Gastrocnemius medialis (tissue), 4 donors: ENCODE measurements around the gene PPP1R3D. TPM values are rescaled to one million over a fixed set of nuclear protein-coding genes. Genes with fewer than 3 reads are reported as not detected.

Source experiments
- ATAC-seq, 2 donors: fragments of 150-250 bp; one replicate each; pipeline ENCODE4 v1.9.1; 2016
- DNase-seq, 2 donors: peaks; one replicate each; pipeline ENCODE4 v3.0.0-alpha.2; 2019
- H3K27ac ChIP-seq, 4 donors: fragments of 200-600 bp; sonication (generic); 1 replicate in 1 of 4; 2 replicates in 3 of 4; pipeline ENCODE4 v1.5.1; 2016 to 2018; ENCODE audit warnings: mild to moderate bottlenecking in 2 of 4, moderate library complexity in 1 of 4
- H3K27me3 ChIP-seq, 3 donors: fragments of 200-600 bp; sonication (generic) in 2 of 3; 1 replicate in 1 of 3; 2 replicates in 2 of 3; pipeline versions ENCODE4 v1.5.1 to v1.6.0; 2016 to 2019; ENCODE audit warnings: mild to moderate bottlenecking in 1 of 3, moderate library complexity in 1 of 3
- H3K36me3 ChIP-seq, 2 donors: fragments of 200-600 bp; sonication (generic) in 1 of 2; one replicate each; pipeline ENCODE4 v1.5.1; 2017 to 2018
- H3K4me1 ChIP-seq, 2 donors: fragments of 200-600 bp; sonication (generic) in 1 of 2; one replicate each; pipeline ENCODE4 v1.5.1; 2016 to 2017; ENCODE audit warnings: mild to moderate bottlenecking in 2 of 2
- H3K4me3 ChIP-seq, 4 donors: fragments of 200-600 bp; sonication (generic) in 3 of 4; 1 replicate in 1 of 4; 2 replicates in 3 of 4; pipeline ENCODE4 v1.5.1; 2016 to 2019; ENCODE audit warnings: mild to moderate bottlenecking in 2 of 4
- H3K9me3 ChIP-seq, 3 donors: fragments of 200-600 bp; sonication (generic) in 2 of 3; 1 replicate in 1 of 3; 2 replicates in 2 of 3; pipeline ENCODE4 v1.5.1; 2016 to 2019
- POLR2A ChIP-seq, 2 donors: fragments of 450-650 bp; IDR thresholded peaks; one replicate each; pipeline ENCODE4 v1.6.1; 2017; ENCODE audit warnings: antibody characterized with exemption in 2 of 2, mild to moderate bottlenecking in 2 of 2, moderate library complexity in 2 of 2
- in situ Hi-C, 4 donors: fragments of 200-750 bp; cut with MboI; loops; one replicate each; pipeline versions ENCODE4 v1.15.0 to v1.8.0; 2017; ENCODE audit warnings: low sequenced_read_pairs in 4 of 4
- intact Hi-C: fragments of 100-400 bp; cut with DNase I; formaldehyde crosslinking; loops from one replicate; pipeline ENCODE4 v1.15.1; 2023; ENCODE audit warnings: low total_unique reads
- total RNA-seq, 4 donors: library from RNA; depleted of rRNA; stranded (reverse); fragments of >200 nt; gene quantifications; one replicate each; pipeline versions ENCODE4 v1.1.0 to v1.2.3, GENCODE V29; 2016
- TF ChIP-seq, protein P1 (sequence below), 5 experiments: fragments of 450-650 bp in 3 of 5; fragments of 200-600 bp in 2 of 5; sonication (generic) in 2 of 5; IDR thresholded peaks in 4 of 5; conservative IDR thresholded peaks in 1 of 5; 1 replicate in 4 of 5; 2 replicates in 1 of 5; pipeline ENCODE4 v1.5.1; 2016 to 2019; ENCODE audit warnings: antibody characterized with exemption in 5 of 5, mild to moderate bottlenecking in 3 of 5, moderate library complexity in 3 of 5

The PPP1R3D gene
- total RNA-seq, 4 donors from 2014 or later: 4.1 to 12.0 (median 10.8) TPM

DNA sequence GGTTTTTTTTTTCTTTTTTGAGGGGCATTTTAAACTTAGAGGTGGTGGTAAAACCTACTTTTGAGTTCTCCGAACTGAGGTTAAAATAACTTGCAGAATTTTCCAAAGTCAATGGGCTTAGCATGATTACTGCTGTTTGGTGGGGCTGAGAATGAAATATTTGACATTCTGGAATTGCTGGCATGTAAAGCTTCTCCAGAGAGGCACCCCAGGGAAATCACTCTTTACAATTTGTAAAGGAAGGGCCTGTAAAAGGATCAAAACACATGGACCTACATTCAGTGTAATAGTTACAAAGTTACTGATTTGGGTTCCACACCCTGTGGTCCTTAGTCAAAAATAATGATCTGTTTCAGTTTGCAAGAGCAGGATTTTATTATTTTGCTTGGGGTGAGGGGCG, 5.6 kb upstream of the PPP1R3D start:
- no peak for ATAC-seq
- TF ChIP-seq, protein P1, sequence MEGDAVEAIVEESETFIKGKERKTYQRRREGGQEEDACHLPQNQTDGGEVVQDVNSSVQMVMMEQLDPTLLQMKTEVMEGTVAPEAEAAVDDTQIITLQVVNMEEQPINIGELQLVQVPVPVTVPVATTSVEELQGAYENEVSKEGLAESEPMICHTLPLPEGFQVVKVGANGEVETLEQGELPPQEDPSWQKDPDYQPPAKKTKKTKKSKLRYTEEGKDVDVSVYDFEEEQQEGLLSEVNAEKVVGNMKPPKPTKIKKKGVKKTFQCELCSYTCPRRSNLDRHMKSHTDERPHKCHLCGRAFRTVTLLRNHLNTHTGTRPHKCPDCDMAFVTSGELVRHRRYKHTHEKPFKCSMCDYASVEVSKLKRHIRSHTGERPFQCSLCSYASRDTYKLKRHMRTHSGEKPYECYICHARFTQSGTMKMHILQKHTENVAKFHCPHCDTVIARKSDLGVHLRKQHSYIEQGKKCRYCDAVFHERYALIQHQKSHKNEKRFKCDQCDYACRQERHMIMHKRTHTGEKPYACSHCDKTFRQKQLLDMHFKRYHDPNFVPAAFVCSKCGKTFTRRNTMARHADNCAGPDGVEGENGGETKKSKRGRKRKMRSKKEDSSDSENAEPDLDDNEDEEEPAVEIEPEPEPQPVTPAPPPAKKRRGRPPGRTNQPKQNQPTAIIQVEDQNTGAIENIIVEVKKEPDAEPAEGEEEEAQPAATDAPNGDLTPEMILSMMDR (IDR thresholded peaks at IDR 0.05 in 4 of 5, conservative IDR thresholded peaks at IDR 0.05 in 1 of 5): no peak
- no peak for TF ChIP-seq POLR2A (IDR thresholded peaks at IDR 0.05)
- in situ Hi-C loops (loop anchor here in 1 of 4 donors (10.0 kb wide), 1 partner anchor 109 kb away; no protein-coding TSS in a partner anchor), intact Hi-C loops (no loop called here)
- Histone ChIP-seq H3K4me3 (no peak overlapping the region), H3K4me1 (peaks cover 37 to 59% of the 10 kb centered on the region in 2 donors), H3K27me3 (no peaks in the 10 kb centered on the region), H3K36me3 (peaks cover 0 to 26% of the 10 kb centered on the region in 2 donors), H3K27ac (peak overlapping the region in 3 of 4 donors; percentile 11 to 44 (median 35)), H3K9me3 (no peaks in the 10 kb centered on the region)
- DNase-seq: no peak

DNA sequence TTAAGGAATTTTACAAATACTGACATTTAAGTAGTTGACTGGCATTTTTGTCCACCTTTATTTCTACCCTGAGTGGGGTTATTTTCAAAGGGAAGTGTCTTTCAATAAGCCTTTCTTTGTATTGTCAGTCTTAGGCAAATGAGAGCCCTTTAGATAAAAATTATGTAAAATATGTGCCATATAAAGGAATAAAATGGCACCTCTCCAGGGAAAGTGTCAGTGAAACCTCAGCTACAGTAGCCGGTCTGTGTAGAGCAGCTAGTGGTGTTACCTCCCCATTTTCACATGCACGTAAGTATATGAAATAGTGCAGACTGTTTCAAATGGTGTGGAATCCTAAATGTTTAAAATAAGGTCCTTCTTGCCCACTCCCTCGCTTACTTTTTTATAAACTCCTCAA, 5.1 kb upstream of the PPP1R3D start:
- H3K4me3 ChIP-seq: no peak overlapping the region
- H3K27me3 ChIP-seq: no peaks in the 10 kb centered on the region
- peaks cover 37 to 59% of the 10 kb centered on the region in 2 donors for H3K4me1 ChIP-seq
- DNase-seq: no peak
- H3K9me3 ChIP-seq: no peaks in the 10 kb centered on the region
- H3K27ac ChIP-seq: peak overlapping the region in 3 of 4 donors; percentile 11 to 44 (median 35)
- in situ Hi-C loops (loop anchor here in 1 of 4 donors (10.0 kb wide), 1 partner anchor 110 kb away; no protein-coding TSS in a partner anchor), intact Hi-C loops (no loop called here)
- ATAC-seq: no peak
- no peak for TF ChIP-seq POLR2A (IDR thresholded peaks at IDR 0.05)
- TF ChIP-seq, protein P1 (IDR thresholded peaks at IDR 0.05 in 4 of 5, conservative IDR thresholded peaks at IDR 0.05 in 1 of 5): no peak
- peaks cover 0 to 26% of the 10 kb centered on the region in 2 donors for H3K36me3 ChIP-seq

DNA sequence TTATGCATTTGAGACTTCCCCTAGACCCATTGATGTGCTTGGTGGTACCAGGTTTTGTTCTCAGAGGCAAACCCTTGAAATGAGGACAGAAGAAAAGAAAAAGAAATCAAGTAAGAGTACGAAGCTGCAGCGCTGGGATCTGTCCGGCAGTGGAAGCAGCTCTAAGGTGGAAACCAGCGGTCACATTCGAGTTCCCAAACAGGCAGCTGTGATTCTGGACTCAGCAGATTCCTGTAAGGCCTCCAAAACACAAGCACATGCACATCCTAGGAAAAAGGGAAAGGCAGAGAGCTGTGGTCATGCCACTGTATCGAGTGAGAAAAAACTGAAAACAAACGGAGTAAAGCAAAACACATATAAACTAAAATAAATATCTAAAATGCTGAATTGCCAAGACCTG, 4.6 kb upstream of the PPP1R3D start:
- no peak overlapping the region for H3K4me3 ChIP-seq
- TF ChIP-seq POLR2A (IDR thresholded peaks at IDR 0.05): no peak
- TF ChIP-seq, protein P1 (IDR thresholded peaks at IDR 0.05 in 4 of 5, conservative IDR thresholded peaks at IDR 0.05 in 1 of 5): no peak
- no peaks in the 10 kb centered on the region for H3K9me3 ChIP-seq
- no peaks in the 10 kb centered on the region for H3K27me3 ChIP-seq
- no peak for ATAC-seq
- DNase-seq: no peak
- peaks cover 37 to 58% of the 10 kb centered on the region in 2 donors for H3K4me1 ChIP-seq
- intact Hi-C loops (loop anchor here (5.0 kb wide), 2 partner anchors 88 to 1052 kb away; no protein-coding TSS in a partner anchor), in situ Hi-C loops (loop anchor here in 1 of 4 donors (10.0 kb wide), 1 partner anchor 110 kb away; no protein-coding TSS in a partner anchor)
- H3K36me3 ChIP-seq: peaks cover 0 to 26% of the 10 kb centered on the region in 2 donors
- H3K27ac ChIP-seq: peak overlapping the region in 3 of 4 donors; percentile 11 to 44 (median 35)

DNA sequence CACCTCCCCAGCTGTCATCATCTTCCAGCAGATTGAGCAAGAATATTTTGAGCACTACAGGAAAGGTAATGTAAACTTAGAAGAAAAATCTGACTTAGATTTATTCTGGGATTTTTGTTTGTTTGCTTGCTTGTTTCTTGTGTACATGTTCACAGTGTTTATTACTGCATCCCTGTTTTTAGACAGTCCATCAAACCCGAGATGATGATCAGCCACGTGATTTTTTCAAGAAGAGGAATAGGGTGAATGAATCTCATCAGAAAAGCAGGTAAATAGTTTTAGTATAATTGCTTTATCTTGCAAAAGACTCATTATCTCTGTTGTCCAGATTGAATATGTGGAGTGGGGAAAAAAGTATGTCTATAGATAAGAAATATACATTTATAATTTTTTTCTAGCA, 2.1 kb upstream of the PPP1R3D start:
- intact Hi-C loops (loop anchor here (5.0 kb wide), 2 partner anchors 90 to 1050 kb away; no protein-coding TSS in a partner anchor), in situ Hi-C loops (loop anchor here in 1 of 4 donors (10.0 kb wide), 1 partner anchor 113 kb away; no protein-coding TSS in a partner anchor)
- Histone ChIP-seq H3K4me3 (peak overlapping the region in 1 of 4 donors; percentile 90), H3K9me3 (no peaks in the 10 kb centered on the region), H3K27ac (peak overlapping the region; percentile 91 to 99 (median 93)), H3K36me3 (peaks cover 0 to 26% of the 10 kb centered on the region in 2 donors), H3K27me3 (no peaks in the 10 kb centered on the region), H3K4me1 (peaks cover 53 to 63% of the 10 kb centered on the region in 2 donors)
- ATAC-seq: no peak
- TF ChIP-seq POLR2A (IDR thresholded peaks at IDR 0.05): no peak
- DNase-seq: no peak

DNA sequence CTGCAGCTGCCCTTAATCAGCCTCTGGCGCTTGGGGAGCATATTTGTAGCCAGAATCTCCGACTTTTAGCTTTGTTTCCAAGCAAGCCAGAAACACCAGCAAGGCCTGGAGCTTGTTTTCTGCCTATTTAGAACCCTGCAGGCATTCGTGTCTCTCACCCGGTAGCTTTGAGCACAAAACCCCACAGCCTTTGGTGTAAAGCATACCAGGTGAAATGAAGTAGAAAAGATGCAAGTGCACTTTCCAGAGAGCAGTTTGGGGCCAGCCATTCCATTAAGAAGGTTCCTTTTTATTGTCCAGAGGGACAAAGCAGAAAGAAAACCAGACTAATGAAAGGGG, 820 bp upstream of the PPP1R3D start:
- in situ Hi-C loops: loop anchor here in 1 of 4 donors (10.0 kb wide), 1 partner anchor 114 kb away; no protein-coding TSS in a partner anchor
- Histone ChIP-seq H3K4me3 (peak overlapping the region; percentile 62 to 90 (median 74)), H3K27me3 (no peaks in the 10 kb centered on the region), H3K36me3 (peaks cover 0 to 26% of the 10 kb centered on the region in 2 donors), H3K4me1 (peaks cover 62 to 70% of the 10 kb centered on the region in 2 donors), H3K27ac (peak overlapping the region; percentile 91 to 99 (median 93)), H3K9me3 (no peaks in the 10 kb centered on the region)
- TF ChIP-seq POLR2A (IDR thresholded peaks at IDR 0.05): no peak
- TF ChIP-seq, protein P1 (IDR thresholded peaks at IDR 0.05 in 4 of 5, conservative IDR thresholded peaks at IDR 0.05 in 1 of 5): no peak
- ATAC-seq (no peak), DNase-seq (no peak)
- intact Hi-C loops: loop anchor here (2.0 to 5.0 kb wide), 3 partner anchors 91 to 1049 kb away; no protein-coding TSS in a partner anchor
